22Rv1 (cell line): Measurements from ENCODE around the gene MYMK.

ENCODE experiments used
- H3K27ac ChIP-seq: fragments of 450-650 bp; 2 replicates; pipeline ENCODE4 v1.5.1; 2017
- ZFX ChIP-seq: fragments of 450-650 bp; IDR thresholded peaks from 2 replicates; pipeline ENCODE4 v1.6.1; 2017; ENCODE audit warnings: antibody characterized with exemption, borderline replicate concordance
- TF ChIP-seq, protein P1 (sequence below): fragments of 450-650 bp; IDR thresholded peaks from 2 replicates; pipeline ENCODE4 v1.5.1; 2017; ENCODE audit warnings: mild to moderate bottlenecking

MYMK gene

DNA sequence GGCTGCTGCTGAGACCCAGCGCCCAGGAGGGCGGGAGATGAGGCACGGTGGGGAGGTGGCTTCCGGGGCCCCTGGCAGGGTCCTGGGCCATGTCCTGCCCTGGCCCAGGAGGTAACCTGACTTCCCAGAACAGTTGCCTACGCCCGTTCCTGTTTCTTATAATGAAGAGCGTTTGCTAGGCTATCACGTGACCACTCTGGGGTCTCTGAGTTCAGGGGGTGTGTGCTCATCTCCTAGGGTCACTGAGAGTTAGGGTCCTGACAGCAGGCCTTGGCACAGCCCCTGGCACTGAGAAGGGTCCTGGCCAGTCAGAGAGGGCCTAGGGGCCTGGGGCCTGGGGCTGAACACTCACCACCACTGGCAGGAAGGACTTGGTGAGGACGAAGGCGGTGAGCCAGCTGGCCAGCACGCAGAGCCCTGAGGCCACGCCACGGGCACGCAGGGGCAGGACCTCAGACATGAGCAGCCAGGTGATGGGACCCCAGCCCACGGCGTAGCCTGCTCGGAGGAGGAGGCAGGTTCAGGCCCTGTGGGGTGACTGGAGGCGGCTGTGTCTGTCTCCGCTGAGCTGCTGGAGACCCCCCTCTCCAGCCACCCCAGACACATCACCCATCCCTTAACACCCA is 51.9 kb downstream of the MYMK start:
- no peak overlapping the region for H3K27ac ChIP-seq
- TF ChIP-seq, protein P1, sequence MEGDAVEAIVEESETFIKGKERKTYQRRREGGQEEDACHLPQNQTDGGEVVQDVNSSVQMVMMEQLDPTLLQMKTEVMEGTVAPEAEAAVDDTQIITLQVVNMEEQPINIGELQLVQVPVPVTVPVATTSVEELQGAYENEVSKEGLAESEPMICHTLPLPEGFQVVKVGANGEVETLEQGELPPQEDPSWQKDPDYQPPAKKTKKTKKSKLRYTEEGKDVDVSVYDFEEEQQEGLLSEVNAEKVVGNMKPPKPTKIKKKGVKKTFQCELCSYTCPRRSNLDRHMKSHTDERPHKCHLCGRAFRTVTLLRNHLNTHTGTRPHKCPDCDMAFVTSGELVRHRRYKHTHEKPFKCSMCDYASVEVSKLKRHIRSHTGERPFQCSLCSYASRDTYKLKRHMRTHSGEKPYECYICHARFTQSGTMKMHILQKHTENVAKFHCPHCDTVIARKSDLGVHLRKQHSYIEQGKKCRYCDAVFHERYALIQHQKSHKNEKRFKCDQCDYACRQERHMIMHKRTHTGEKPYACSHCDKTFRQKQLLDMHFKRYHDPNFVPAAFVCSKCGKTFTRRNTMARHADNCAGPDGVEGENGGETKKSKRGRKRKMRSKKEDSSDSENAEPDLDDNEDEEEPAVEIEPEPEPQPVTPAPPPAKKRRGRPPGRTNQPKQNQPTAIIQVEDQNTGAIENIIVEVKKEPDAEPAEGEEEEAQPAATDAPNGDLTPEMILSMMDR: no peak
- no peak for TF ChIP-seq ZFX

DNA sequence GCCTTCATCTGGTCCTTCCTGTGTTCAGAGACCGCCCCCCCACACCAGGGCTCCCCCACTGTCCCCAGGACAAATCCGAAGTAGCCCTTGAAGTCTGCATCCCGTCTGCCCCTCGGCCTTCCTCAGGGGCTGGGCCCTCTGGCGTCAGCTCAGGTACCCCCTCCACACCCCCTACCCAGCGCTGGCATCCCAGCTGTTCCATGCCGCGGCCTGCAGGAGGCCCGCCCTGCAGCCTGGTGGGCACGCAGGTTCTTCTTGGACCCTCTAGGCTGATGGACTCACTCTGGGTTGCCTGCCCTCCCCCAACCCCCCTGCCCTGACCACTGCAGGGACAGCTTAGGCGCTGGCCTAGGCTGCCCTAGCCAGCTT is 52.5 kb downstream of the MYMK start:
- no peak overlapping the region for H3K27ac ChIP-seq
- TF ChIP-seq, protein P1: no peak
- TF ChIP-seq ZFX: no peak

DNA sequence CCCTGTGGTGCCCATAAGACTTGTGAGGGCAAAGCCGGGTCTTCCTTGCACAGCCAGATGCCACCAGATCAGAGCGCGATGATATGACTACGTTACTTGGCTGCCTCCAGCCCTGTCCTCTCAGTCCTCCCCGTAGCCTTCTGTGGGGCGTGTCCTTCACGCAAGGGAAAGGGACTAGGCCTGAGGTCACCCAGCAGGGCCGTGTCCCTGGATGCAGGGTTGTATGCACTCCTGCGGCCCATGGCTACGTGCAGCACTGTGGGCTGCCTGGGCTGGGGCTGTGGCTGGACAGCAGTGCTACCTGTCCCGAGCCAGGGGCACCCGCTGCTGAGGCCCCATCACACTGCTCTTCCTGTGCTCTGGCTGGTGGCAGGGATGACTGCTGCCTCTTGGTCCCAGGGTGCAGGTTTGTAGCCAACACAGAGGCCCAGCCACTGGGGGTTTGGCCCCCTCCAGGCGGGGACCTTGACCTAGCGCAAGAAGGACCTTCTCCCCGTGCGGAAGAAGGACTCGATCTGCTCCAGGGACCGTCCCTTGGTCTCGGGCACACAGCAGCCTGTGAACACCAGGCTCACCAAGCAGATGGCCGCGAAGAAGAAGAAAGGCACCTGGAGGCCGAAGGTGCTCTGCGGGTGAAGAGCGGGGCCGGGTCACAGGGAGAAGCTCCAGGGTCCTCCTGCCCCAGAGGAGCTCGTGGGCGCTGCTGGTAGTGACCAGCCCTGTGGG is 53.0 kb downstream of the MYMK start:
- no peak overlapping the region for H3K27ac ChIP-seq
- TF ChIP-seq, protein P1: no peak
- TF ChIP-seq ZFX: no peak

DNA sequence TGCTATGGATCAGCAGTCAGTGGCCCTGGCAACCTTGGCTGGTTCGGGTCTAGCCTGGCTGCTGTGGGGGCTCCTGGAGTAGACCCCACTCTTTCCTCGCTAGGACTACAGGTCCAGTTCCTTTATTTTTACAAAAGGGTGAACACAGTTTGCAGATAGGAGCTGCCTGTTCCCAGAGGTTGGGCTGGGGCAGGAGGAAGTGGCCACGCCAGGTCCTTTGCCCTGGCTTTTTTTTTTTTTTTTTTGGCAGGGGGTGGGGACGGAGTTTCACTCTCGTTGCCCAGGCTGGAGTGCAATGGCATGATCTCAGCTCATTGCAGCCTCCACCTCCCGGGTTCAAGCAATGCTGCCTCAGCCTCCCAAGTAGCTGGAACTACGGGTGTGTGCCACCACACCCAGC is 53.8 kb downstream of the MYMK start:
- TF ChIP-seq, protein P1: no peak
- no peak for TF ChIP-seq ZFX
- no peak overlapping the region for H3K27ac ChIP-seq

DNA sequence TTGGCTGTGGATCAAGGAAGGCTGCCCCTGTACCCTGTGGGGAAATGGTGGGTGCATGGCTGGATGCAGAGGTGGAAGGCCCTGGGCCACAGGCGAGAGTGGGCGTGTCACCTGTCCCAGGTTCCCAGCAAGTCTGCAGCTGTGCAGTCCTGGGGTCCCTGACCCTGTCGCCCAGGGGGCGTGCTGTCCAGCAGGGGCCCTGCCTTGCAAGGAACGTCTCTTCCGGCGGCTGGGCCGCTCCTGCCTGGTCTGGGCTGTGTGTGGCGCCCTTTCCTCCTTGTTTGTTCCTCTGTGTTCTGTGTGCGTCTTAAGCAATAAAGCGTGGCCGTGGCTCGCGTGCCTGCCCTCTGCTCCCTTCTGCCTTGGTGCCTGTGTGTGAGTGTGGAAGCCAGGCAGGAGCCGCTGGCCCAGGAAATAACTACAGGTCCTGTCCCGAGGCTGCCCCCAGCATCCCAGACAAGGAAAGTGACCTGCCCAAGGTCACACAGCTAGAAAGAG is 54.3 kb downstream of the MYMK start:
- no peak overlapping the region for H3K27ac ChIP-seq
- TF ChIP-seq, protein P1: no peak
- no peak for TF ChIP-seq ZFX

DNA sequence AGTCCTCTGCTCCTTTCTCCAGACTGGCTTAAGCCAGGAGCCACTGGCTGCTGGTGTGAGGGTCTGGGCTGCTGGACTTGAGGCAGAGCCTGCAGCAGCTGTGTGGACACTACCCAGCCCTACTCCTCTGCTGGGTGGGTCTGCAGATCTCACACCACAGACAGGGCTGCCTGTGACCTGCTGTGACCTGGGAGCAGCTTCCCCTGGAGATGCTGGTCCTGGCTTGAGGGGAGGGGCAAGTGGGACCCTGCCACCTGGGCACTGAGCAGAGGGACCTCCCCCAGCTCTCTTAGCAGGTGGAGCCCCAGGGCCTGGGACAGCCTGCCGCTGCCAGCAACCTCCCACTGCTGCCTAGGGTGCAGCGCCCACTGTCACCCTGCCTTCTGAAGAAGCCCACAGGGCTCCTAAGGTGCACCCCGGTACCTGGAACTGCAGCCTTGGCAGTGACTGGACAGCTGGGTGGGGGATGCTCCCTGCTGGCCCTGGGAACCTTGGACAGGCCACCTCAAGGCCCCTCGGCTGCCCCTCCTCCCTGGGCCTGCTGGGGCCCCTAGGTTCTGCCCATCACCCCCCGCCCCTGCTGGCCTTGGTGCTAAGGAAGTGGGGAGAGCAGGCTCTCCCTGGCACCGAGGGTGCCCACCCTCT is 55.9 kb downstream of the MYMK start:
- no peak for TF ChIP-seq ZFX
- TF ChIP-seq, protein P1: no peak
- H3K27ac ChIP-seq: no peak overlapping the region

DNA sequence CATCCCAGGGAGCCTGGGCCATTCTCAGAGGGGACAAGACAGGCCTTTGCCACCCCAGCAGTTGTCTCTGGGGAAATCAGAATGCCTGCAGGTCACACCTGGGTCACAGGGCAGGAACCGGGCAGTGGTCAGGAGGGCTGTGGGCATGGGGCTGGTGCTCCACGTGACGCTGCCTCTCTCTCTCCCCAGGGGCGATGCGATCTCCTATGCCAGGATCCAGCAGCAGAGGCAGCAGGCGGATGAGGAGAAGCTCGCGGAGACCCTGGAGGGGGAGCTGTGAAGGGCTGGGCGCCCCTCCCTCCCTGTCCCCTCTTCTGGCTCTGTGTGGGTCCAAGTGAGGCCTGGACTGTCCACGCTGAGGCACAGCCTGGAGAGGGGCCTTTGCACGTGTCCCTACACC is 56.4 kb downstream of the MYMK start:
- TF ChIP-seq, protein P1: no peak
- no peak for TF ChIP-seq ZFX
- no peak overlapping the region for H3K27ac ChIP-seq
